ENCODE data around the gene CLDN6. TPM values are rescaled to one million over a fixed set of nuclear protein-coding genes. Genes with fewer than 3 reads are reported as not detected.

Gene CLDN6
- total and polyA plus RNA-seq, 9 of the 15 experiments (the other 6 are each of a cell fraction or from before 2014, with no cell fraction given), result 0.22 to 0.75 (median 0.38) TPM; not detected in 3

DNA sequence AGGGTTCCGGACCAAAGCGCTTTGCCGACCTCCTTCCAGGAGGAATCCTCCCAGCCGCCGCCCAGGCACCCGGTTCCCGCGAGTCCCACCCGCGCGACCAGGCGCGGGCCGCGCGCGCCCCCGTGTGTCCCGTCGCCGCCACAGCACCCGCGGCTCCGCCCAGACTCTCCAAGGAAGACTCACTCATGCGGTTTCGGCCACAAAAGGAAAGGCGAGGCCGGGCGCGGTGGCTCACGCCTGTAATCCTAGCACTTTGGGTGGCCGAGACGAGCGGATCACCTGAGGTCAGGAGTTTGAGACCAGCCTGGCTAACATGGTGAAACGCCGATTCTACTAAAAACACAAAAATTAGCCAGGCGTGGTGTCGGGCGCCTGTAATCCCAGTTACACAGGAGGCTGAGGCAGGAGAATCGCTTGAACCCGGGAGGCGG lies 34.3 kb downstream of the CLDN6 start (continued):
- TF ChIP-seq, protein P1, sequence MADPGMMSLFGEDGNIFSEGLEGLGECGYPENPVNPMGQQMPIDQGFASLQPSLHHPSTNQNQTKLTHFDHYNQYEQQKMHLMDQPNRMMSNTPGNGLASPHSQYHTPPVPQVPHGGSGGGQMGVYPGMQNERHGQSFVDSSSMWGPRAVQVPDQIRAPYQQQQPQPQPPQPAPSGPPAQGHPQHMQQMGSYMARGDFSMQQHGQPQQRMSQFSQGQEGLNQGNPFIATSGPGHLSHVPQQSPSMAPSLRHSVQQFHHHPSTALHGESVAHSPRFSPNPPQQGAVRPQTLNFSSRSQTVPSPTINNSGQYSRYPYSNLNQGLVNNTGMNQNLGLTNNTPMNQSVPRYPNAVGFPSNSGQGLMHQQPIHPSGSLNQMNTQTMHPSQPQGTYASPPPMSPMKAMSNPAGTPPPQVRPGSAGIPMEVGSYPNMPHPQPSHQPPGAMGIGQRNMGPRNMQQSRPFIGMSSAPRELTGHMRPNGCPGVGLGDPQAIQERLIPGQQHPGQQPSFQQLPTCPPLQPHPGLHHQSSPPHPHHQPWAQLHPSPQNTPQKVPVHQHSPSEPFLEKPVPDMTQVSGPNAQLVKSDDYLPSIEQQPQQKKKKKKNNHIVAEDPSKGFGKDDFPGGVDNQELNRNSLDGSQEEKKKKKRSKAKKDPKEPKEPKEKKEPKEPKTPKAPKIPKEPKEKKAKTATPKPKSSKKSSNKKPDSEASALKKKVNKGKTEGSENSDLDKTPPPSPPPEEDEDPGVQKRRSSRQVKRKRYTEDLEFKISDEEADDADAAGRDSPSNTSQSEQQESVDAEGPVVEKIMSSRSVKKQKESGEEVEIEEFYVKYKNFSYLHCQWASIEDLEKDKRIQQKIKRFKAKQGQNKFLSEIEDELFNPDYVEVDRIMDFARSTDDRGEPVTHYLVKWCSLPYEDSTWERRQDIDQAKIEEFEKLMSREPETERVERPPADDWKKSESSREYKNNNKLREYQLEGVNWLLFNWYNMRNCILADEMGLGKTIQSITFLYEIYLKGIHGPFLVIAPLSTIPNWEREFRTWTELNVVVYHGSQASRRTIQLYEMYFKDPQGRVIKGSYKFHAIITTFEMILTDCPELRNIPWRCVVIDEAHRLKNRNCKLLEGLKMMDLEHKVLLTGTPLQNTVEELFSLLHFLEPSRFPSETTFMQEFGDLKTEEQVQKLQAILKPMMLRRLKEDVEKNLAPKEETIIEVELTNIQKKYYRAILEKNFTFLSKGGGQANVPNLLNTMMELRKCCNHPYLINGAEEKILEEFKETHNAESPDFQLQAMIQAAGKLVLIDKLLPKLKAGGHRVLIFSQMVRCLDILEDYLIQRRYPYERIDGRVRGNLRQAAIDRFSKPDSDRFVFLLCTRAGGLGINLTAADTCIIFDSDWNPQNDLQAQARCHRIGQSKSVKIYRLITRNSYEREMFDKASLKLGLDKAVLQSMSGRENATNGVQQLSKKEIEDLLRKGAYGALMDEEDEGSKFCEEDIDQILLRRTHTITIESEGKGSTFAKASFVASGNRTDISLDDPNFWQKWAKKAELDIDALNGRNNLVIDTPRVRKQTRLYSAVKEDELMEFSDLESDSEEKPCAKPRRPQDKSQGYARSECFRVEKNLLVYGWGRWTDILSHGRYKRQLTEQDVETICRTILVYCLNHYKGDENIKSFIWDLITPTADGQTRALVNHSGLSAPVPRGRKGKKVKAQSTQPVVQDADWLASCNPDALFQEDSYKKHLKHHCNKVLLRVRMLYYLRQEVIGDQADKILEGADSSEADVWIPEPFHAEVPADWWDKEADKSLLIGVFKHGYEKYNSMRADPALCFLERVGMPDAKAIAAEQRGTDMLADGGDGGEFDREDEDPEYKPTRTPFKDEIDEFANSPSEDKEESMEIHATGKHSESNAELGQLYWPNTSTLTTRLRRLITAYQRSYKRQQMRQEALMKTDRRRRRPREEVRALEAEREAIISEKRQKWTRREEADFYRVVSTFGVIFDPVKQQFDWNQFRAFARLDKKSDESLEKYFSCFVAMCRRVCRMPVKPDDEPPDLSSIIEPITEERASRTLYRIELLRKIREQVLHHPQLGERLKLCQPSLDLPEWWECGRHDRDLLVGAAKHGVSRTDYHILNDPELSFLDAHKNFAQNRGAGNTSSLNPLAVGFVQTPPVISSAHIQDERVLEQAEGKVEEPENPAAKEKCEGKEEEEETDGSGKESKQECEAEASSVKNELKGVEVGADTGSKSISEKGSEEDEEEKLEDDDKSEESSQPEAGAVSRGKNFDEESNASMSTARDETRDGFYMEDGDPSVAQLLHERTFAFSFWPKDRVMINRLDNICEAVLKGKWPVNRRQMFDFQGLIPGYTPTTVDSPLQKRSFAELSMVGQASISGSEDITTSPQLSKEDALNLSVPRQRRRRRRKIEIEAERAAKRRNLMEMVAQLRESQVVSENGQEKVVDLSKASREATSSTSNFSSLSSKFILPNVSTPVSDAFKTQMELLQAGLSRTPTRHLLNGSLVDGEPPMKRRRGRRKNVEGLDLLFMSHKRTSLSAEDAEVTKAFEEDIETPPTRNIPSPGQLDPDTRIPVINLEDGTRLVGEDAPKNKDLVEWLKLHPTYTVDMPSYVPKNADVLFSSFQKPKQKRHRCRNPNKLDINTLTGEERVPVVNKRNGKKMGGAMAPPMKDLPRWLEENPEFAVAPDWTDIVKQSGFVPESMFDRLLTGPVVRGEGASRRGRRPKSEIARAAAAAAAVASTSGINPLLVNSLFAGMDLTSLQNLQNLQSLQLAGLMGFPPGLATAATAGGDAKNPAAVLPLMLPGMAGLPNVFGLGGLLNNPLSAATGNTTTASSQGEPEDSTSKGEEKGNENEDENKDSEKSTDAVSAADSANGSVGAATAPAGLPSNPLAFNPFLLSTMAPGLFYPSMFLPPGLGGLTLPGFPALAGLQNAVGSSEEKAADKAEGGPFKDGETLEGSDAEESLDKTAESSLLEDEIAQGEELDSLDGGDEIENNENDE (IDR thresholded peaks at IDR 0.05; ENCODE audit: low read depth, low read length), result no peak
- TF ChIP-seq TEAD1 (CRISPR knock-in tag; IDR thresholded peaks at IDR 0.05) (peak in 1 of 2 experiments; percentile 54; a peak in 1 of 4 replicates), FOXP1 (CRISPR knock-in tag; IDR thresholded peaks at IDR 0.05) (no peak), PHTF2 (CRISPR knock-in tag; IDR thresholded peaks at IDR 0.05) (no peak), ATF7 (IDR thresholded peaks at IDR 0.05) (peak; percentile 47; the same call in 1 of the 2 replicates), ARHGAP35 (IDR thresholded peaks at IDR 0.05; ENCODE audit: partially characterized antibody) (no peak), MEF2A (IDR thresholded peaks at IDR 0.05; ENCODE audit: control insufficient read depth, low read depth, low read length) (no peak), CCNT2 (IDR thresholded peaks at IDR 0.05; ENCODE audit: borderline replicate concordance, extremely low read depth, insufficient read length, low read depth, low read length) (peak; percentile 84), SMAD4 (CRISPR knock-in tag; conservative IDR thresholded peaks at IDR 0.05) (peak; percentile 80), EP300 (IDR thresholded peaks at IDR 0.05; ENCODE audit: low read length) (no peak), RHOXF2B (CRISPR knock-in tag; conservative IDR thresholded peaks at IDR 0.05) (no peak)
- TF ChIP-seq, protein P2, sequence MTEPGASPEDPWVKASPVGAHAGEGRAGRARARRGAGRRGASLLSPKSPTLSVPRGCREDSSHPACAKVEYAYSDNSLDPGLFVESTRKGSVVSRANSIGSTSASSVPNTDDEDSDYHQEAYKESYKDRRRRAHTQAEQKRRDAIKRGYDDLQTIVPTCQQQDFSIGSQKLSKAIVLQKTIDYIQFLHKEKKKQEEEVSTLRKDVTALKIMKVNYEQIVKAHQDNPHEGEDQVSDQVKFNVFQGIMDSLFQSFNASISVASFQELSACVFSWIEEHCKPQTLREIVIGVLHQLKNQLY (CRISPR knock-in tag; conservative IDR thresholded peaks at IDR 0.05), result no peak
- TF ChIP-seq, protein P3, sequence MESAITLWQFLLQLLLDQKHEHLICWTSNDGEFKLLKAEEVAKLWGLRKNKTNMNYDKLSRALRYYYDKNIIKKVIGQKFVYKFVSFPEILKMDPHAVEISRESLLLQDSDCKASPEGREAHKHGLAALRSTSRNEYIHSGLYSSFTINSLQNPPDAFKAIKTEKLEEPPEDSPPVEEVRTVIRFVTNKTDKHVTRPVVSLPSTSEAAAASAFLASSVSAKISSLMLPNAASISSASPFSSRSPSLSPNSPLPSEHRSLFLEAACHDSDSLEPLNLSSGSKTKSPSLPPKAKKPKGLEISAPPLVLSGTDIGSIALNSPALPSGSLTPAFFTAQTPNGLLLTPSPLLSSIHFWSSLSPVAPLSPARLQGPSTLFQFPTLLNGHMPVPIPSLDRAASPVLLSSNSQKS (CRISPR knock-in tag; IDR thresholded peaks at IDR 0.05), result no peak
- TF ChIP-seq, protein P4, sequence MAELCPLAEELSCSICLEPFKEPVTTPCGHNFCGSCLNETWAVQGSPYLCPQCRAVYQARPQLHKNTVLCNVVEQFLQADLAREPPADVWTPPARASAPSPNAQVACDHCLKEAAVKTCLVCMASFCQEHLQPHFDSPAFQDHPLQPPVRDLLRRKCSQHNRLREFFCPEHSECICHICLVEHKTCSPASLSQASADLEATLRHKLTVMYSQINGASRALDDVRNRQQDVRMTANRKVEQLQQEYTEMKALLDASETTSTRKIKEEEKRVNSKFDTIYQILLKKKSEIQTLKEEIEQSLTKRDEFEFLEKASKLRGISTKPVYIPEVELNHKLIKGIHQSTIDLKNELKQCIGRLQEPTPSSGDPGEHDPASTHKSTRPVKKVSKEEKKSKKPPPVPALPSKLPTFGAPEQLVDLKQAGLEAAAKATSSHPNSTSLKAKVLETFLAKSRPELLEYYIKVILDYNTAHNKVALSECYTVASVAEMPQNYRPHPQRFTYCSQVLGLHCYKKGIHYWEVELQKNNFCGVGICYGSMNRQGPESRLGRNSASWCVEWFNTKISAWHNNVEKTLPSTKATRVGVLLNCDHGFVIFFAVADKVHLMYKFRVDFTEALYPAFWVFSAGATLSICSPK (IDR thresholded peaks at IDR 0.05; ENCODE audit: borderline replicate concordance), result no peak

Measured in K562 (cell line).